Uterus (tissue), 2 donors: Measurements from ENCODE around the gene MAP2K2.
A peak's percentile ranks its signal among the peaks of the same experiment; 100 is the strongest.

Experiments used
- POLR2A ChIP-seq, 2 donors: fragments of 450-650 bp; IDR thresholded peaks; one replicate each; pipeline ENCODE4 v1.6.1; 2016; ENCODE audit warnings: antibody characterized with exemption in 2 of 2, mild to moderate bottlenecking in 1 of 2, moderate library complexity in 1 of 2
- TF ChIP-seq, protein P1 (sequence below), 4 experiments: fragments of 200-600 bp in 2 of 4; fragments of 450-650 bp in 2 of 4; sonication (generic) in 2 of 4; IDR thresholded peaks; one replicate each; pipeline ENCODE4 v1.5.1; 2016 to 2019; ENCODE audit warnings: antibody characterized with exemption in 4 of 4, mild to moderate bottlenecking in 2 of 4, moderate library complexity in 1 of 4

DNA sequence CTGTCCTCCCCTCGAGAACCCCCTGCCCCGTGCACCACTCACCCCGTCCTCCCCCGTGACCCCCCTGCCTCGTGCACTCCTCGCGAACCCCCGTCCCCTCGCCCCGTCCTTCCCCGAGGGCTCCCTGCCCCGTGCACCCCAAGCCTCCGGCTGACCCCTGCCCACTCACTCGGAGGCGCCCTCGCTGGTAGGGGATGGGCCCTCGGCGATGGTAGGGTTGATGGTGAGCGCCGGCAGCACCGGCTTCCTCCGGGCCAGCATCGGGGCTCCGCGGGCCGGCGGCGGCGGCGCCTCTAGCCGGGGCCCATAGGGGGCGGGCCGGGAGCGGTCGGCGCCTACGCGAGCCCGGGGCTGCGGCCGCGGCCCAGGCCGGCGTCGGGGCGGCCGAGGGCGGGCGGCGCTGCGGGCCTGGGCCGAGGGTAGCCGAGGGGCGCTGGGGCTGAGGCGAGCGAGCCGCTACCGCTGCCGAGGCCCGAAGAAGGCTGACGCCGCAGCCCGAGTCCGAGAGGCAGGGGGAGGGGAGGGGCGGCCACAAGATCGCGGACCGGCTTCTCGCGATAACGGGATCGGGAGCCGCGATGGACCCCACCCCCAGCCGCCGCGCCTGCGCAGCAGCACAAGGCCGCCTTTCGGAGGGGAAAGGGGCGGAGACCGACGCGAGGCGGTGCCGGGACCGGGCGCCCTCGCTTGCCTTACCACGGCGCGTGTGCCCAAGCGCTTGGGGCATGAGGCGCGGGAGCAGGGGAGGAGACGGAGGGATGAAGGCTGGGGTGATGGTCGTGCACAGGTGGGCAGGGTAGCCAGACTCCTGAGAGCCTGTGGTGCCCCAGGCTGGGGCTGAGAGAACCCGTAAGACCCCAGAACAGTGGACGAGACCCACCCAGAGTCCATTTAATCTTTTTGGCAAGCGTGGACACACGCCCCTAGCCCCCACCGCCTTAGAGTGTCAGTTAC is at the start of gene MAP2K2:
- TF ChIP-seq, protein P1, sequence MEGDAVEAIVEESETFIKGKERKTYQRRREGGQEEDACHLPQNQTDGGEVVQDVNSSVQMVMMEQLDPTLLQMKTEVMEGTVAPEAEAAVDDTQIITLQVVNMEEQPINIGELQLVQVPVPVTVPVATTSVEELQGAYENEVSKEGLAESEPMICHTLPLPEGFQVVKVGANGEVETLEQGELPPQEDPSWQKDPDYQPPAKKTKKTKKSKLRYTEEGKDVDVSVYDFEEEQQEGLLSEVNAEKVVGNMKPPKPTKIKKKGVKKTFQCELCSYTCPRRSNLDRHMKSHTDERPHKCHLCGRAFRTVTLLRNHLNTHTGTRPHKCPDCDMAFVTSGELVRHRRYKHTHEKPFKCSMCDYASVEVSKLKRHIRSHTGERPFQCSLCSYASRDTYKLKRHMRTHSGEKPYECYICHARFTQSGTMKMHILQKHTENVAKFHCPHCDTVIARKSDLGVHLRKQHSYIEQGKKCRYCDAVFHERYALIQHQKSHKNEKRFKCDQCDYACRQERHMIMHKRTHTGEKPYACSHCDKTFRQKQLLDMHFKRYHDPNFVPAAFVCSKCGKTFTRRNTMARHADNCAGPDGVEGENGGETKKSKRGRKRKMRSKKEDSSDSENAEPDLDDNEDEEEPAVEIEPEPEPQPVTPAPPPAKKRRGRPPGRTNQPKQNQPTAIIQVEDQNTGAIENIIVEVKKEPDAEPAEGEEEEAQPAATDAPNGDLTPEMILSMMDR (IDR thresholded peaks at IDR 0.05) = no peak
- peak; percentile 38 to 81 for TF ChIP-seq POLR2A (IDR thresholded peaks at IDR 0.05)
